Caco-2 (cell line): ENCODE measurements around the gene ERN2. TPM values are rescaled to one million over a fixed set of nuclear protein-coding genes. Genes with fewer than 3 reads are reported as not detected.

ENCODE experiments used
- BruUV-seq: library from RNA; stranded (reverse); fragments of 400-500 nt; replicated peaks from 2 replicates; lab custom pipeline; 2021; lab: Mats Ljungman, UMichigan
- CTCF ChIA-PET: fragments of 300-600 bp; sonication (Branson Sonifier 250); formaldehyde crosslinking; loops from one replicate; lab custom pipeline; 2022; ENCODE audit warnings: antibody characterized with exemption; lab: Charles Lee
- POLR2A ChIA-PET: fragments of 300-600 bp; sonication (Branson Sonifier 250); formaldehyde crosslinking; loops from one replicate; lab custom pipeline; 2022; ENCODE audit warnings: antibody characterized with exemption; lab: Charles Lee
- DNase-seq, 2 experiments: peaks; one replicate each; pipeline versions ENCODE4 v3.0.0 to v3.0.0-alpha.2; 2020 to 2022
- H3K27me3 ChIP-seq: replicated peaks from 2 replicates; pipeline ENCODE4 v1.6.0; 2011; ENCODE audit warnings: low read length; ENCODE audit not compliant: control insufficient read depth, insufficient read depth
- H3K36me3 ChIP-seq: 2 replicates; pipeline ENCODE4 v1.5.1; 2011; ENCODE audit warnings: low read length; ENCODE audit not compliant: control insufficient read depth, insufficient read depth
- H3K4me1 ChIP-seq: fragments of 250-450 bp; sonication (Bioruptor Pico); 2 replicates; pipeline ENCODE4 v1.5.1; 2020; ENCODE audit warnings: mild to moderate bottlenecking
- H3K4me3 ChIP-seq: 2 replicates; pipeline ENCODE4 v1.5.1; 2011; ENCODE audit warnings: low read depth, mild to moderate bottlenecking, control low read depth, low read length
- H3K9me3 ChIP-seq: fragments of 250-450 bp; sonication (Bioruptor Pico); 2 replicates; pipeline ENCODE4 v1.5.1; 2020; ENCODE audit warnings: mild to moderate bottlenecking, moderate library complexity
- H3K27ac Mint-ChIP-seq: one replicate; pipeline ENCODE4 v1.8.0; 2022; ENCODE audit warnings: mixed read lengths; ENCODE audit not compliant: unreplicated experiment
- H3K27me3 Mint-ChIP-seq: one replicate; pipeline ENCODE4 v1.8.0; 2022; ENCODE audit warnings: mixed read lengths; ENCODE audit not compliant: insufficient read depth, unreplicated experiment
- H3K36me3 Mint-ChIP-seq: one replicate; pipeline ENCODE4 v1.8.0; 2022; ENCODE audit warnings: mild to moderate bottlenecking, mixed read lengths; ENCODE audit not compliant: insufficient read depth, unreplicated experiment
- H3K4me1 Mint-ChIP-seq: one replicate; pipeline ENCODE4 v1.8.0; 2022; ENCODE audit warnings: low read depth, mixed read lengths; ENCODE audit not compliant: unreplicated experiment
- H3K4me3 Mint-ChIP-seq: one replicate; pipeline ENCODE4 v1.8.0; 2022; ENCODE audit warnings: mild to moderate bottlenecking, moderate library complexity, mixed read lengths; ENCODE audit not compliant: unreplicated experiment
- H3K9me3 Mint-ChIP-seq: one replicate; pipeline ENCODE4 v1.8.0; 2022; ENCODE audit warnings: mixed read lengths; ENCODE audit not compliant: unreplicated experiment
- CTCF ChIP-seq, 2 experiments: fragments of 200-600 bp in 1 of 2; IDR thresholded peaks; 1 replicate in 1 of 2; 2 replicates in 1 of 2; pipeline versions ENCODE4 v1.5.1 to v1.8.0; 2011 to 2022; ENCODE audit warnings: antibody characterized with exemption in 1 of 2, control low read depth in 1 of 2, inconsistent platforms in 1 of 2, low read depth in 1 of 2, low read length in 1 of 2, mild to moderate bottlenecking in 1 of 2, moderate library complexity in 1 of 2; ENCODE audit not compliant: insufficient read depth in 1 of 2, severe bottlenecking in 1 of 2, unreplicated experiment in 1 of 2
- intact Hi-C: fragments of 100-400 bp; cut with micrococcal nuclease; formaldehyde crosslinking; loops from one replicate; pipeline ENCODE4 v1.10.0; 2022; ENCODE audit not compliant: unreplicated experiment
- total RNA-seq: library from RNA; stranded (reverse); gene quantifications from 2 replicates; pipeline ENCODE4 v1.2.3, GENCODE V29; 2022

The ERN2 gene
- total RNA-seq, 1 experiment from 2014 or later: not detected

GRCh38 chr16:23640615-23640930, 72.4 kb downstream of the ERN2 start:
- ChIA-PET CTCF (no interaction called here), POLR2A (no interaction called here)
- Mint-ChIP-seq H3K27me3 (no peaks in the 10 kb centered on the region), H3K36me3 (peaks cover 46% of the 10 kb centered on the region), H3K4me1 (peaks cover 5% of the 10 kb centered on the region), H3K27ac (peak overlapping the region; percentile 93), H3K9me3 (no peaks in the 10 kb centered on the region), H3K4me3 (peak overlapping the region; percentile 96)
- intact Hi-C loops: loop anchor here (5.0 kb wide), 1 partner anchor 37 kb away; the partner anchor contains the start of gene PLK1
- peak overlapping the region; percentile 99 for H3K4me3 ChIP-seq
- TF ChIP-seq CTCF (IDR thresholded peaks at IDR 0.05; ENCODE audit: insufficient read depth in 1 of 2, low read depth in 1 of 2, low read length in 1 of 2, severe bottlenecking in 1 of 2, unreplicated experiment in 1 of 2): no peak
- no peaks in the 10 kb centered on the region for H3K27me3 ChIP-seq
- H3K4me1 ChIP-seq: no peaks in the 10 kb centered on the region
- H3K9me3 ChIP-seq: no peaks in the 10 kb centered on the region
- BruUV-seq: no TSS peak
- peak in 1 of 2 experiments; percentile 13 for DNase-seq
- H3K36me3 ChIP-seq: no peaks in the 10 kb centered on the region

Other genes with a start within 250 kb of the ERN2 start
- 92.7 and 93.4 TPM in 2 replicates for gene GGA2, start 202.7 kb downstream of the ERN2 start, total RNA-seq
- gene EARS2, start 155.9 kb downstream of the ERN2 start, total RNA-seq: 29.6 and 32.4 TPM in 2 replicates
- gene UBFD1, start 155.5 kb downstream of the ERN2 start, total RNA-seq: 78.6 and 83.1 TPM in 2 replicates
- 83.4 and 87.1 TPM in 2 replicates for gene NDUFAB1, start 116.9 kb downstream of the ERN2 start, total RNA-seq
- 19.4 and 20.5 TPM in 2 replicates for gene PALB2, start 71.9 kb downstream of the ERN2 start, total RNA-seq
- gene DCTN5, start 71.8 kb downstream of the ERN2 start, total RNA-seq: 91.0 and 101 TPM in 2 replicates
- gene PLK1, start 34.3 kb downstream of the ERN2 start, total RNA-seq: 104 and 114 TPM in 2 replicates
- not detected in 2 replicates for gene CHP2, start 41.8 kb upstream of the ERN2 start, total RNA-seq
- not detected in 2 replicates for gene PRKCB, start 122.8 kb upstream of the ERN2 start, total RNA-seq